Kidney epithelial cell (primary cell): ENCODE results near the gene C22orf31. TPM values are rescaled to one million over a fixed set of nuclear protein-coding genes. Genes with fewer than 3 reads are reported as not detected.

Experiments
- DNase-seq: peaks from one replicate; pipeline ENCODE4 v3.0.0-alpha.2; 2010; ENCODE audit warnings: low read depth
- H3K27me3 ChIP-seq: 2 replicates; pipeline ENCODE4 v1.6.0; 2011; ENCODE audit warnings: low read length; ENCODE audit not compliant: control insufficient read depth, insufficient read depth
- H3K36me3 ChIP-seq: 2 replicates; pipeline ENCODE4 v1.5.1; 2011; ENCODE audit warnings: low read length; ENCODE audit not compliant: control insufficient read depth, insufficient read depth
- H3K4me3 ChIP-seq: 2 replicates; pipeline ENCODE4 v1.5.1; 2011; ENCODE audit warnings: low read depth, mild to moderate bottlenecking, control low read depth, low read length
- total RNA-seq: library from RNA; depleted of rRNA; stranded (reverse); fragments of >200 nt; gene quantifications from 2 replicates; pipeline ENCODE4 v1.2.3, GENCODE V29; 2015
- TF ChIP-seq, protein P1 (sequence below): IDR thresholded peaks from 2 replicates; pipeline ENCODE4 v1.5.1; 2011; ENCODE audit warnings: mild to moderate bottlenecking, moderate library complexity, low read length, control low read depth, inconsistent platforms; ENCODE audit not compliant: insufficient read depth, poor library complexity, severe bottlenecking

The C22orf31 gene
- not detected in 2 replicates for total RNA-seq

DNA sequence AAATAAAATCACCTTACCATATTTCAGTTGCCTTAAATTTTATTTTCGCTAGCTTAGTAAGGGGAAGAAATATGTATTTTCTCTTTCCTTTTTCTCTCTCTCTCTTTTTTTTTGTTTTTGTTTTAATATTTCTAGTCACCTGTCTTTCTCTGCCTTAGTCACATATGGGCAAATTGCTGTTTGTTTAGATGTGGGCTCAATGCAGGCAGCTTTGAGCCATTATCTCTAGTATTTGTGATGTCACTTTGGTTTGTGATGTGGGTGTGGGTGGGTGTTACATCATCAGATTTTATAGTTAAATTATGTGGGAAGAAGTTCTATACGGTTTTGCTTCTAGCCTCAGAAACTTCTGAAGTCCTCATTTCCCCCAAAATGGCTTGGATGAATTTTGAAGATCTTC is at the start of gene C22orf31:
Gene C22orf31, minus strand, starts transcription at position 59 of the 400 bp plus-strand sequence. Its CDS starts 39 bp downstream, at position 20.
- Histone ChIP-seq H3K27me3 (no peaks in the 10 kb centered on the region), H3K4me3 (no peak within 1 kb of the TSS), H3K36me3 (no peaks in the 10 kb centered on the region)
- no peak for DNase-seq
- TF ChIP-seq, protein P1, sequence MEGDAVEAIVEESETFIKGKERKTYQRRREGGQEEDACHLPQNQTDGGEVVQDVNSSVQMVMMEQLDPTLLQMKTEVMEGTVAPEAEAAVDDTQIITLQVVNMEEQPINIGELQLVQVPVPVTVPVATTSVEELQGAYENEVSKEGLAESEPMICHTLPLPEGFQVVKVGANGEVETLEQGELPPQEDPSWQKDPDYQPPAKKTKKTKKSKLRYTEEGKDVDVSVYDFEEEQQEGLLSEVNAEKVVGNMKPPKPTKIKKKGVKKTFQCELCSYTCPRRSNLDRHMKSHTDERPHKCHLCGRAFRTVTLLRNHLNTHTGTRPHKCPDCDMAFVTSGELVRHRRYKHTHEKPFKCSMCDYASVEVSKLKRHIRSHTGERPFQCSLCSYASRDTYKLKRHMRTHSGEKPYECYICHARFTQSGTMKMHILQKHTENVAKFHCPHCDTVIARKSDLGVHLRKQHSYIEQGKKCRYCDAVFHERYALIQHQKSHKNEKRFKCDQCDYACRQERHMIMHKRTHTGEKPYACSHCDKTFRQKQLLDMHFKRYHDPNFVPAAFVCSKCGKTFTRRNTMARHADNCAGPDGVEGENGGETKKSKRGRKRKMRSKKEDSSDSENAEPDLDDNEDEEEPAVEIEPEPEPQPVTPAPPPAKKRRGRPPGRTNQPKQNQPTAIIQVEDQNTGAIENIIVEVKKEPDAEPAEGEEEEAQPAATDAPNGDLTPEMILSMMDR: no peak

DNA sequence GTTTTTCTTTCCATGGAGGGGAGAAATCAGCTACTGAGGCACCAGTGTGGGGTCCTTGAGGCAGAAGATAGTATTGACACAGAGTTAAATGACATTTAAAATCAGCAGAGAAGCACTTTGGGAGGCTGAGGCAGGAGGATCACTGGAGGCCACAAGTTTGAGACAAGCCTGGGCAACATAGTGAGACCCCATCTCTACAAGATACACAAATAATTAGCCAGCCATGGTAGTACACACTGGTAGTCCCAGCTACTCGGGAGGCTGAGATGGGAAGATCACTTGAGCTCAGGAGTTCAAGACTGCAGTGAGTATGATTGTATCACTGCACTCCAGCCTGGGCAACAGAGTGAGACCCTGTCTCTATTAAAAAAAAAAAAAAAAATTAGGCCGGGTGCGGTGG is 49.3 kb upstream of the C22orf31 start:
- no peak overlapping the region for H3K4me3 ChIP-seq
- TF ChIP-seq, protein P1: no peak
- no peaks in the 10 kb centered on the region for H3K36me3 ChIP-seq
- no peak for DNase-seq
- no peaks in the 10 kb centered on the region for H3K27me3 ChIP-seq

DNA sequence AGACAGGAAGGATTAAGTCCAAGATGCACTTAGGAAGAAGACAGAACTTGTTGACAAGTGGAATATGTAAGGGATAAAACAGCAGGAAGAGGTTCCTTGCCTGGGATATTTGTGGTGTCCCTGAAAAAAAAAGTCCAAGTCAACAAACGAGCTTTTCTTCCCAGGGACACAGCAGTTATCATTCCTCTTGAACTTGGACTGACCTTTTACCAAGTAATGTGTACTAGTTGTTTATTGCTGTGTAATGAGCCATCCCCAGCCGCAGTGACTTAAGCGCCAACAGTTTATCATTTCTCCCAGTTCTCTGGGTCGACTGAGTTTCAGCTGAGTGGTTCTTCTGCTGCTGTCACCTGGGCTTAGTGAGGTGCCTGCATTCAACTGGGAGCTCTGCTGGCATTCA is 48.2 kb upstream of the C22orf31 start:
- DNase-seq: no peak
- H3K36me3 ChIP-seq: no peaks in the 10 kb centered on the region
- TF ChIP-seq, protein P1: no peak

DNA sequence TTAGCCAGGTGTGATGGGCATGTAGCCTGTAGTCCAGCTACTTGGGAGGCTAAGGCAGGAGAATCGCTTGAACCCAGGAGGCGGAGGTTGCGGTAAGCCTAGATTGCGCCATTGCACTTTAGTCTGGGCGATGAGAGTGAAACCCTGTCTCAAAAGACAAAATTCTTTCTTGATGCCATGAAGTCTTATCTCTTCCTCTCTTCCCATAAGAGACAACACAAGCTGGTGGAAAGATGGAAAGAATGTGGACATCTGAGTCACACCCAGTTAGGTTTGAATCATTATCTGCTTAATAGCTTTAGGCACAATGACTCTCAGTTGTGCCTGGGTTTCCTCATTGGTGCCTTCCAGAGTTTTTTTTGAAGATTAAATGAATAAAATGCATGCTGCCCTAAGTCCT is 46.5 kb upstream of the C22orf31 start:
- TF ChIP-seq, protein P1: no peak
- H3K4me3 ChIP-seq: no peak overlapping the region
- H3K27me3 ChIP-seq: no peaks in the 10 kb centered on the region
- H3K36me3 ChIP-seq: no peaks in the 10 kb centered on the region
- no peak for DNase-seq

More for the DNA sequence above, 48.2 kb upstream of the C22orf31 start:
- Histone ChIP-seq H3K4me3 (no peak overlapping the region), H3K27me3 (no peaks in the 10 kb centered on the region)

DNA sequence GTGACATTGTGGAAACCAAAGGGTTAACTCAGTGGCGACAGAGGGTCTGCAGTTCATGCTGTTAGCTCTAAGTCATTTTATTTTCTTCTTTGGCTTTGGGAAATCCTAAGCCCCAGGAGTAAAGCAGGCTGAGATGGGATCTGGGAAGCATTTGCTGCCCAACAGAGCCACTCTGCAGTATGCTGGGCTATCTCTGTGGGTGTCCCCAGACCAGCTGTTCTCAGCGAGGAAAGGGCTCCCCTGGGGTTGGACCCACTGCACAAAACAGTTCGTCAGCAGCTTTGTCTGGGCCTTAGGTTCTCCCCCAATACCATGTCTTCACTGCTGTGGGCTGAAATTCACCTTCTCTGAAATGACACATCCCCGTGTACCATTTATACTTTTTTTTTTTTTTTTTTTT is 45.2 kb upstream of the C22orf31 start:
- no peak for DNase-seq
- TF ChIP-seq, protein P1: no peak
- Histone ChIP-seq H3K36me3 (no peaks in the 10 kb centered on the region), H3K27me3 (no peaks in the 10 kb centered on the region), H3K4me3 (no peak overlapping the region)

DNA sequence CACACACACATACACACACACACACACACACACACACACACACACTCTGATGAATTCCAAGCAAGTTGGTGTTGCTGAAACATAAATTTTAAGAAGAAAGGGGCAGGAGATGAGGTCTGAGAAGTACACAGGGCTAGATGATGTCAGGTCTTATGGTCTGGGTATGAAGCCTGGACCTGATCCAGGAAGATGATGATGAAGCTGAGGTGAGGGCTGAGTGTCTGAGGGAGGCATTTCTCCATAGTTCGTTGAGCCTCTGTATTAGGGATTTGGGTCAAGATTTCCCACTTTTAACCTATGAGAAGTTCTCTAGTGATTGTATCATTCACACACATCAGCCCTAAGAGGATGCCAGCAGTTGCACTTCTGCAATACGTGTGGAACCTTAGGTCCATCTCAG is 43.8 kb upstream of the C22orf31 start:
- Histone ChIP-seq H3K27me3 (no peaks in the 10 kb centered on the region), H3K36me3 (no peaks in the 10 kb centered on the region), H3K4me3 (no peak overlapping the region)
- TF ChIP-seq, protein P1: no peak
- no peak for DNase-seq
